Measurements from ENCODE around the gene TTC12. TPM values are rescaled to one million over a fixed set of nuclear protein-coding genes. Genes with fewer than 3 reads are reported as not detected.

Gene TTC12
- total RNA-seq, 2 donors from 2014 or later, result 19.5 to 26.7 TPM

DNA sequence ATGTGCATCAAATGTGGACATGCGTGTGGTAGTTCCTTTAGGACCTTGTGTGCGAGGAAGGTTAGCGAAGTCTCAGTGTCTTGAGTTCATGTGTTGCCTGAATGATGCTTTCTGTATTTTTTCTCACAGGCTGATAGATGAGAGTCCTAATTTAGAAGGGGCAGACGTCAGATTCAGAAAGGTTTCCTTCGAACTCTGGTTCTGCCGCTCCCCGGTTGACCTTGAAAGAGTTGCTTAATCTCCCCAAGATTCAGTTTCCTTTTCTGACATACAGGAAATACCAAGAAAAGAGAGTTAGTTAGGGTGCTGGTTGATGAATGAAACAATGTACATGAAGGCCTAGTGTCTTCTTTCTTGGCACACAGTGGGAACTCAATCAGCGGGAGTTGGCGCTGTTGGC is 35.9 kb upstream of the TTC12 start:
- Histone ChIP-seq H3K9ac (ENCODE audit: extremely low read depth, low read length, poor library complexity, severe bottlenecking) (no peak overlapping the region), H3K4me1 (ENCODE audit: control insufficient read depth, insufficient read depth, low read length) (peaks cover 10% of the 10 kb centered on the region), H3K36me3 (ENCODE audit: control insufficient read depth, insufficient read depth, low read length) (no peaks in the 10 kb centered on the region), H3K27me3 (ENCODE audit: control insufficient read depth, insufficient read depth, low read length, poor library complexity, severe bottlenecking) (peaks cover 13% of the 10 kb centered on the region), H3K4me3 (ENCODE audit: low read length) (no peak overlapping the region), H3K27ac (ENCODE audit: low read depth, low read length) (no peak overlapping the region), H3K9me3 (ENCODE audit: control insufficient read depth, low read length) (no peaks in the 10 kb centered on the region)
- H3K4me3 Mint-ChIP-seq, result no peak overlapping the region
- peaks cover 4% of the 10 kb centered on the region for H3K27me3 Mint-ChIP-seq (ENCODE audit: insufficient read depth)
- H3K4me1 Mint-ChIP-seq, result peaks cover 8% of the 10 kb centered on the region
- TF ChIP-seq, protein P1, sequence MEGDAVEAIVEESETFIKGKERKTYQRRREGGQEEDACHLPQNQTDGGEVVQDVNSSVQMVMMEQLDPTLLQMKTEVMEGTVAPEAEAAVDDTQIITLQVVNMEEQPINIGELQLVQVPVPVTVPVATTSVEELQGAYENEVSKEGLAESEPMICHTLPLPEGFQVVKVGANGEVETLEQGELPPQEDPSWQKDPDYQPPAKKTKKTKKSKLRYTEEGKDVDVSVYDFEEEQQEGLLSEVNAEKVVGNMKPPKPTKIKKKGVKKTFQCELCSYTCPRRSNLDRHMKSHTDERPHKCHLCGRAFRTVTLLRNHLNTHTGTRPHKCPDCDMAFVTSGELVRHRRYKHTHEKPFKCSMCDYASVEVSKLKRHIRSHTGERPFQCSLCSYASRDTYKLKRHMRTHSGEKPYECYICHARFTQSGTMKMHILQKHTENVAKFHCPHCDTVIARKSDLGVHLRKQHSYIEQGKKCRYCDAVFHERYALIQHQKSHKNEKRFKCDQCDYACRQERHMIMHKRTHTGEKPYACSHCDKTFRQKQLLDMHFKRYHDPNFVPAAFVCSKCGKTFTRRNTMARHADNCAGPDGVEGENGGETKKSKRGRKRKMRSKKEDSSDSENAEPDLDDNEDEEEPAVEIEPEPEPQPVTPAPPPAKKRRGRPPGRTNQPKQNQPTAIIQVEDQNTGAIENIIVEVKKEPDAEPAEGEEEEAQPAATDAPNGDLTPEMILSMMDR (conservative IDR thresholded peaks at IDR 0.05), result no peak
- H3K27ac Mint-ChIP-seq, result no peak overlapping the region
- WGBS, 2 experiments (ENCODE audit: insufficient coverage in 1 of 2, insufficient read length in 1 of 2), result 97 to 98% methylated on average over 9 of the region's 9 CpGs
- no peaks in the 10 kb centered on the region for H3K36me3 Mint-ChIP-seq (ENCODE audit: low read depth)
- H3K9me3 Mint-ChIP-seq, result no peaks in the 10 kb centered on the region
- peak; percentile 1 for DNase-seq

DNA sequence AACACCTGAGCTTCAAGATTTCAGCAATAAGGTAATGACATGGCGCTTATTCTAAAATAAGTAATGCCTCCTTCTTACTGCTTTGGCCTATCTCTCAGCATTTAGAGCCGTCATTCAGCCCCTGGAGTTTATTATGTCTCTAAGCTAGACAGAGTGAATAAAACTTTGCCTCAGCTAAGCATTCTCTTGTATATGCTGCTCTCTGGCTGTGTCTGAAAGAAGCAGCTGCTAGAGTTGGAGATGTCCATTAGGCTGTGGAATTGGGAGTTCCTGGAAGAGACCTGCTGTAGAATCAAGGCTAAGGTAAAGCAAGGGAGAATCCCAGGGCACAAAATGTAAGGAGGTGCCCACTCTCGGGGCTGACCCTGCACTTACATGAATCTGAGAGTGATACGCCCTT is 35.5 kb upstream of the TTC12 start:
- H3K36me3 Mint-ChIP-seq (ENCODE audit: low read depth), result no peaks in the 10 kb centered on the region
- H3K36me3 ChIP-seq (ENCODE audit: control insufficient read depth, insufficient read depth, low read length), result no peaks in the 10 kb centered on the region
- no peak overlapping the region for H3K4me3 ChIP-seq (ENCODE audit: low read length)
- peaks cover 5% of the 10 kb centered on the region for H3K4me1 ChIP-seq (ENCODE audit: control insufficient read depth, insufficient read depth, low read length)
- peak; percentile 9 for DNase-seq
- TF ChIP-seq, protein P1 (conservative IDR thresholded peaks at IDR 0.05), result no peak
- H3K4me3 Mint-ChIP-seq, result no peak overlapping the region
- H3K27me3 Mint-ChIP-seq (ENCODE audit: insufficient read depth), result peaks cover 4% of the 10 kb centered on the region
- no peak overlapping the region for H3K9ac ChIP-seq (ENCODE audit: extremely low read depth, low read length, poor library complexity, severe bottlenecking)
- no peak overlapping the region for H3K27ac Mint-ChIP-seq
- no peak overlapping the region for H3K27ac ChIP-seq (ENCODE audit: low read depth, low read length)
- peaks cover 4% of the 10 kb centered on the region for H3K4me1 Mint-ChIP-seq
- H3K9me3 ChIP-seq (ENCODE audit: control insufficient read depth, low read length), result no peaks in the 10 kb centered on the region
- no peaks in the 10 kb centered on the region for H3K9me3 Mint-ChIP-seq
- WGBS, 2 experiments (ENCODE audit: insufficient coverage in 1 of 2, insufficient read length in 1 of 2), result 92 to 96% methylated on average over 4 of the region's 4 CpGs
- H3K27me3 ChIP-seq (ENCODE audit: control insufficient read depth, insufficient read depth, low read length, poor library complexity, severe bottlenecking), result peaks cover 18% of the 10 kb centered on the region

DNA sequence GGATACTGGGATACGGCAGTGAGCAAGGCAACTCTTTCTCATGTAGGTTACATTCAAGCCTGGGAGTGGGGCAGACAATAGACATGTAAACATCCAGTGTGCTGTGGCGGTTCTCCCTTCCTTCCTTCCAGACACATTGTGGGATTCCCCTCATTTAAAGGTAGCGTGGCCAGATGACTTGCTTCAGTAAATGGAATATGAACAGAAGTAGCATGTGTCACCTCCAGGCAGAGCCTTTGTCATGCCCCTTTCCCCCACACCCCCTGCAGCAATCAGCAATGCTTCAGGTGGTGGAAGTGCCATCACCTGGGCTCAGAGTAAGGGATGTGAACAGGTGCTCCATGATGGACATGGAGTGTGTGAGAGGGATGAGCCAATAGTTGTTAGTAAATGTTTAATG is 34.8 kb upstream of the TTC12 start:
- peak; percentile 10 for DNase-seq
- TF ChIP-seq, protein P1 (conservative IDR thresholded peaks at IDR 0.05), result no peak
- H3K4me1 ChIP-seq (ENCODE audit: control insufficient read depth, insufficient read depth, low read length), result no peaks in the 10 kb centered on the region
- Mint-ChIP-seq H3K4me1 (no peaks in the 10 kb centered on the region), H3K36me3 (ENCODE audit: low read depth) (no peaks in the 10 kb centered on the region), H3K27me3 (ENCODE audit: insufficient read depth) (peaks cover 4% of the 10 kb centered on the region), H3K27ac (no peak overlapping the region), H3K4me3 (no peak overlapping the region), H3K9me3 (no peaks in the 10 kb centered on the region)
- no peaks in the 10 kb centered on the region for H3K9me3 ChIP-seq (ENCODE audit: control insufficient read depth, low read length)
- no peak overlapping the region for H3K27ac ChIP-seq (ENCODE audit: low read depth, low read length)
- no peaks in the 10 kb centered on the region for H3K36me3 ChIP-seq (ENCODE audit: control insufficient read depth, insufficient read depth, low read length)
- no peak overlapping the region for H3K4me3 ChIP-seq (ENCODE audit: low read length)
- 83 to 86% methylated on average over 1 to 3 of the region's 3 CpGs for WGBS, 2 experiments (ENCODE audit: insufficient coverage in 1 of 2, insufficient read length in 1 of 2)
- H3K27me3 ChIP-seq (ENCODE audit: control insufficient read depth, insufficient read depth, low read length, poor library complexity, severe bottlenecking), result peaks cover 23% of the 10 kb centered on the region
- H3K9ac ChIP-seq (ENCODE audit: extremely low read depth, low read length, poor library complexity, severe bottlenecking), result no peak overlapping the region

Data from endodermal cell (in vitro differentiated cells).